ENCODE data around the gene TWIST2.

The TWIST2 gene

DNA sequence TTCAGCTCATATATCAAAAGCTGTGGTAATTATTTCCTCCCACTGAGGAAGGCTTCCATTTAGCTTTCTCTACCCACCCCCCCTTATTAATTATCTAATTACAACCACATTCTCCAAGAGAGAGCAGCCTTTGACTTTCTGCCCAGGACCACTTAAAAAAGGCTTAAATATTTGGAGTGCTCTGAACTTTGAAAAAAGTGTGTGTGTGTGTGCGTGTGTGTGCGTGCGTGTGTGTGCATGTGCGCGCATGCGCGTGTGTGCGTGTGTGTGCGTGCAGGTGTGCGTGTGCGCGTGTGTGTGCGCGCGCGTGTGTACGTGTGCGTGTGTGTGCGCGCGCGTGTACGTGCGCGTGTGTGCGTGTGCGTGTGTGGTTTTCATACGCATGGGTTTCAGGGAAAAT, 57.8 kb downstream of the TWIST2 start:
- no peak for DNase-seq (ENCODE audit: low read depth)
- no peak overlapping the region for H3K4me3 ChIP-seq (ENCODE audit: low read depth, low read length)
- TF ChIP-seq CTCF (IDR thresholded peaks at IDR 0.05; ENCODE audit: insufficient read depth, low read depth, low read length, missing control alignments): no peak

GRCh38 chr2:238906254-238906935, 58.5 kb downstream of the TWIST2 start:
- TF ChIP-seq CTCF (IDR thresholded peaks at IDR 0.05; ENCODE audit: insufficient read depth, low read depth, low read length, missing control alignments): no peak
- no peak for DNase-seq (ENCODE audit: low read depth)
- H3K4me3 ChIP-seq (ENCODE audit: low read depth, low read length): no peak overlapping the region

DNA sequence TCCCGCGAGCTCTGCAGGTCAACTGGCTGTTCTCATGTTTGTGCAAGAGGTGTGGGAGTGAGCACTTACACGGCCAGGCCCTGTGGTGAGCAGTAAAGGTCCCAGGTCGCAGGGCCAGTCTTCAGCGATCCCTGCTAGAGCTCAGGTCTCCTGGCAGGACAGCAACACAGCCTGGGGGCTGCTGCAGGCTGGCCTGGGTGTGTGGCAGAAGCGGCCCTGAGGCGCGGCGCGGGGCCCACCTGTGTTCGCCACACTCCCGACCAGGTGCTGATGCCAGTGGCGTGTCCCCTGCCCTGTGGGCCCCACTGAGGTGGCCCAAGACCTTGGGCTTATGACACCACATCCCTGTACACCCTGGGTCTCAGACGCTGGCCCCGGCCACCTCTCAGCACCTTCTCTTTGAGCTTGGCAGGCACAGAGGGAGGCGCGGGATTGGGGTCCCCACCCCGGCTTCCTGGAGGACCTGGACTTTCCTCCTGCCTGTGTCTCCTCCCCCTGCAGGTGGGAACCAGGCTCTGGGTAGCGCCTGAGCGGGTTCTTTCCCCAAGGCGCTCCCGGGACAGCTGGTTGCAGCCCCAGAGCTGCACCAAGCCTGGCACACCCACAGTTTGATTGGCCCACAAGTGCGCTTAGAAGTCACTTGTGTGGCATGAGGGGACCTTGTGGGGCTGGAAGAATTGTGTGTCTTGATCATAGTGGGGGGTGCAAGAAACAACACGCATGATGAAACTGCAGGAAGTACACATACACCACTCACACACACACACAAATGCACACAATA, 59.2 kb downstream of the TWIST2 start:
- TF ChIP-seq CTCF (IDR thresholded peaks at IDR 0.05; ENCODE audit: insufficient read depth, low read depth, low read length, missing control alignments): no peak
- H3K4me3 ChIP-seq (ENCODE audit: low read depth, low read length): no peak overlapping the region
- DNase-seq (ENCODE audit: low read depth): no peak

- no peak for DNase-seq (ENCODE audit: low read depth)
- TF ChIP-seq CTCF (IDR thresholded peaks at IDR 0.05; ENCODE audit: insufficient read depth, low read depth, low read length, missing control alignments): no peak
- no peak overlapping the region for H3K4me3 ChIP-seq (ENCODE audit: low read depth, low read length)
Observed at GRCh38 chr2:238907717-238908173, 59.9 kb downstream of the TWIST2 start.

GRCh38 chr2:238908960-238909951, 61.4 kb downstream of the TWIST2 start:
- no peak for TF ChIP-seq CTCF (IDR thresholded peaks at IDR 0.05; ENCODE audit: insufficient read depth, low read depth, low read length, missing control alignments)
- H3K4me3 ChIP-seq (ENCODE audit: low read depth, low read length): no peak overlapping the region
- no peak for DNase-seq (ENCODE audit: low read depth)

- DNase-seq (ENCODE audit: low read depth): no peak
- no peak overlapping the region for H3K4me3 ChIP-seq (ENCODE audit: low read depth, low read length)
- no peak for TF ChIP-seq CTCF (IDR thresholded peaks at IDR 0.05; ENCODE audit: insufficient read depth, low read depth, low read length, missing control alignments)
Observed at GRCh38 chr2:238910751-238911351, 63.0 kb downstream of the TWIST2 start.

Measured in GM12865 (cell line).